ENCODE measurements around the gene ADGRE1.

ADGRE1 gene

DNA sequence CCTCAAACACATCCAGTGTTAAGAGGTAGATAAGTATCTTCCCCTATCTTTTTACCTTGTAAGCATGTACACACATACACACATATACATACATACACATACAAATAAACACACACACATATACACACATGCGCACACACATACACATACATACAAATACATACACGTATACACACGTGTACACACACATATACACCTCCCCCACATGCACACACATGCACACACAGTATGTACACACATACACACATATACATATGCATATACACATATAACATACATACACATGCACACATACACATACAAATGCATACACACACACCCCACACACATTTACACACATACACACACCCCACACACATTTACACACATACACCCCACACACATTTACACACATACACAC is 24.1 kb downstream of the ADGRE1 start:
- no peak overlapping the region for H3K4me3 ChIP-seq (ENCODE audit: low read depth, low read length)
- no peaks in the 10 kb centered on the region; the same call in 1 of the 2 replicates for H3K9me3 ChIP-seq
- no peak for DNase-seq
- H3K4me1 ChIP-seq = no peaks in the 10 kb centered on the region
- H3K36me3 ChIP-seq = no peaks in the 10 kb centered on the region
- no peaks in the 10 kb centered on the region for H3K27me3 ChIP-seq
- no peak for TF ChIP-seq CTCF (IDR thresholded peaks at IDR 0.05; ENCODE audit: low read depth, low read length)

GRCh38 chr19:6914321-6914720 is 26.9 kb downstream of the ADGRE1 start:
- no peaks in the 10 kb centered on the region for H3K4me1 ChIP-seq
- H3K9me3 ChIP-seq = no peaks in the 10 kb centered on the region
- no peak for TF ChIP-seq CTCF (IDR thresholded peaks at IDR 0.05; ENCODE audit: low read depth, low read length)
- no peaks in the 10 kb centered on the region for H3K36me3 ChIP-seq
- no peaks in the 10 kb centered on the region for H3K27me3 ChIP-seq
- H3K4me3 ChIP-seq (ENCODE audit: low read depth, low read length) = no peak overlapping the region
- DNase-seq = no peak

GRCh38 chr19:6916952-6917351 is 29.6 kb downstream of the ADGRE1 start:
- Histone ChIP-seq H3K4me3 (ENCODE audit: low read depth, low read length) (no peak overlapping the region), H3K27me3 (no peaks in the 10 kb centered on the region), H3K4me1 (no peaks in the 10 kb centered on the region), H3K36me3 (no peaks in the 10 kb centered on the region), H3K9me3 (no peaks in the 10 kb centered on the region)
- no peak for DNase-seq
- TF ChIP-seq CTCF (IDR thresholded peaks at IDR 0.05; ENCODE audit: low read depth, low read length) = no peak

- H3K4me3 ChIP-seq (ENCODE audit: low read depth, low read length) = no peak overlapping the region
- H3K9me3 ChIP-seq = no peaks in the 10 kb centered on the region
- no peak for DNase-seq
- no peak for TF ChIP-seq CTCF (IDR thresholded peaks at IDR 0.05; ENCODE audit: low read depth, low read length)
- no peaks in the 10 kb centered on the region for H3K4me1 ChIP-seq
- H3K27me3 ChIP-seq = no peaks in the 10 kb centered on the region
- H3K36me3 ChIP-seq = no peaks in the 10 kb centered on the region
Observed at GRCh38 chr19:6925386-6925785, 38.0 kb downstream of the ADGRE1 start.

DNA sequence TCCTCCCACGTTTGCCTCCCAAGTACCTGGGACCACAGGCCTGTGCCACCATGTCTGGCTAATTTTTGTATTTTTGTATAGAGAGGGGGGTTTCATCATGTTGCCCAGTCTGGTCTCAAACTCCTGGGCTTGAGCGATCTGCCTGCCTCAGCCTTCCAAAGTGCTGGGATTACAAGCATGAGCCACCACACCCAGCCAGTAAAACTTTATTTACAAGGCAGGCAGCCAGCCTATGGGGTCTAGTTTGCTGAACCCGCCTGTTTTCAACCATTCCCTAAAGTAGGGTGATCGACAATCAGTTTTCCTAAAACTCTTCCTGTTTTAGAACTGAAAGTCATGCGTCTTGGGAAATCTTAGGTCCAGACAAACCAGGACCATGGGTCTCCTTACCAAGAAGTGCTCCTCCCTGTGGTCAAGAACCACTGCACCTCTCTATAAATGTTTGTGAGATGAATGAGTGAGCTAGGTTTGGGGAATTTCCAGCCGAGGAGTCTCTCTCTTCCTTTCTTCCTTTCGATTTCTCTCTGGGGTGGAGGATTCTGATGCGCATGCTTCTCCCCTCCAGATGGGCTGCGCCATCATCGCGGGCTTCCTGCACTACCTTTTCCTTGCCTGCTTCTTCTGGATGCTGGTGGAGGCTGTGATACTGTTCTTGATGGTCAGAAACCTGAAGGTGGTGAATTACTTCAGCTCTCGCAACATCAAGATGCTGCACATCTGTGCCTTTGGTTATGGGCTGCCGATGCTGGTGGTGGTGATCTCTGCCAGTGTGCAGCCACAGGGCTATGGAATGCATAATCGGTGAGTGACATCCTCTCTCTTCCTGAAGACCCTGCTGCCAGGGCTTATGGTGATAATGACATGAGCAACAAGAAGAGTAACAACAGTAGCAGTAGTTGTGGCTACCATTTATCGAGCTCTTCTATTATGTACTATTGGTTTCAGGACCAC is 38.7 kb downstream of the ADGRE1 start:
- Histone ChIP-seq H3K36me3 (no peaks in the 10 kb centered on the region), H3K4me1 (no peaks in the 10 kb centered on the region), H3K4me3 (ENCODE audit: low read depth, low read length) (no peak overlapping the region), H3K9me3 (no peaks in the 10 kb centered on the region), H3K27me3 (no peaks in the 10 kb centered on the region)
- no peak for TF ChIP-seq CTCF (IDR thresholded peaks at IDR 0.05; ENCODE audit: low read depth, low read length)
- no peak for DNase-seq

GRCh38 chr19:6930190-6930589 is 42.8 kb downstream of the ADGRE1 start:
- H3K4me3 ChIP-seq (ENCODE audit: low read depth, low read length) = no peak overlapping the region
- no peaks in the 10 kb centered on the region for H3K9me3 ChIP-seq
- H3K36me3 ChIP-seq = no peaks in the 10 kb centered on the region
- no peaks in the 10 kb centered on the region for H3K4me1 ChIP-seq
- TF ChIP-seq CTCF (IDR thresholded peaks at IDR 0.05; ENCODE audit: low read depth, low read length) = no peak
- DNase-seq = no peak
- no peaks in the 10 kb centered on the region for H3K27me3 ChIP-seq
